ENCODE measurements around the gene ZNF668.

The ZNF668 gene

GRCh38 chr16:31073970-31074813, at the start of gene ZNF668, which contains the start of gene ZNF646:
Gene ZNF668 (minus strand): TSS chr16:31074240. CDS start chr16:31064459, 9,781 bp downstream.
Gene ZNF646 (plus strand): TSS chr16:31074422. CDS start chr16:31076325, 1,903 bp downstream.
- DNase-seq (ENCODE audit: low read depth), result peak; percentile 94

- no peak for DNase-seq (ENCODE audit: low read depth)
Measured at GRCh38 chr16:31120129-31120528, 46.1 kb upstream of the ZNF668 start.

- DNase-seq (ENCODE audit: low read depth), result no peak
Measured at GRCh38 chr16:31118223-31119155, 44.4 kb upstream of the ZNF668 start.

- DNase-seq (ENCODE audit: low read depth), result peak; percentile 90
Measured at GRCh38 chr16:31117384-31118222, 43.6 kb upstream of the ZNF668 start, which contains the start of gene KAT8. Gene KAT8 (plus strand): TSS chr16:31117664. CDS start chr16:31117682, 18 bp downstream.

GRCh38 chr16:31114468-31114867, 40.4 kb upstream of the ZNF668 start:
- no peak for DNase-seq (ENCODE audit: low read depth)

- DNase-seq (ENCODE audit: low read depth), result no peak
Measured at GRCh38 chr16:31113121-31114120, 39.4 kb upstream of the ZNF668 start.

- no peak for DNase-seq (ENCODE audit: low read depth)
Measured at GRCh38 chr16:31112711-31113110, 38.7 kb upstream of the ZNF668 start.

- no peak for DNase-seq (ENCODE audit: low read depth)
Measured at GRCh38 chr16:31111881-31112466, 37.9 kb upstream of the ZNF668 start.

- no peak for DNase-seq (ENCODE audit: low read depth)
Measured at GRCh38 chr16:31110106-31111034, 36.3 kb upstream of the ZNF668 start.

GRCh38 chr16:31109622-31110021, 35.6 kb upstream of the ZNF668 start:
- DNase-seq (ENCODE audit: low read depth), result no peak

- DNase-seq (ENCODE audit: low read depth), result no peak
Measured at GRCh38 chr16:31108794-31109558, 34.9 kb upstream of the ZNF668 start.

- peak; percentile 51 for DNase-seq (ENCODE audit: low read depth)
Measured at GRCh38 chr16:31108035-31108793, 34.2 kb upstream of the ZNF668 start, which contains the start of gene BCKDK. Gene BCKDK (plus strand): TSS chr16:31108386. CDS start chr16:31109224, 838 bp downstream.

- no peak for DNase-seq (ENCODE audit: low read depth)
Measured at GRCh38 chr16:31107465-31107867, 33.4 kb upstream of the ZNF668 start.

GRCh38 chr16:31106509-31107464, 32.7 kb upstream of the ZNF668 start:
- DNase-seq (ENCODE audit: low read depth), result no peak

GRCh38 chr16:31105677-31106213, 31.7 kb upstream of the ZNF668 start:
- DNase-seq (ENCODE audit: low read depth), result no peak
